ENCODE results near the gene ARSA. TPM values are rescaled to one million over a fixed set of nuclear protein-coding genes. Genes with fewer than 3 reads are reported as not detected.
"Not testable (repeated sequence)": the region's sequence is repeated elsewhere in the genome, so short reads cannot be mapped to it uniquely, and the experiment has no call there.

ARSA gene
- total RNA-seq, 6 experiments from 2014 or later = 28.0 to 35.4 (median 30.6) TPM

GRCh38 chr22:50611341-50612060, 16.5 kb downstream of the ARSA start:
- no peak for DNase-seq
- H3K27me3 Mint-ChIP-seq (ENCODE audit: insufficient read depth) = peaks cover 39% of the 10 kb centered on the region
- H3K4me3 Mint-ChIP-seq = no peak overlapping the region
- TF ChIP-seq CTCF (IDR thresholded peaks at IDR 0.05) = no peak
- H3K27ac Mint-ChIP-seq = no peak overlapping the region
- H3K36me3 Mint-ChIP-seq (ENCODE audit: low read depth) = no peaks in the 10 kb centered on the region
- H3K9me3 Mint-ChIP-seq = no peaks in the 10 kb centered on the region
- no peaks in the 10 kb centered on the region for H3K4me1 Mint-ChIP-seq (ENCODE audit: low read depth)

GRCh38 chr22:50610581-50610980, 17.4 kb downstream of the ARSA start:
- no peak for TF ChIP-seq CTCF (IDR thresholded peaks at IDR 0.05)
- no peak for DNase-seq
- peaks cover 42% of the 10 kb centered on the region for H3K27me3 Mint-ChIP-seq (ENCODE audit: insufficient read depth)
- H3K4me3 Mint-ChIP-seq = no peak overlapping the region
- no peak overlapping the region for H3K27ac Mint-ChIP-seq
- no peaks in the 10 kb centered on the region for H3K9me3 Mint-ChIP-seq
- no peaks in the 10 kb centered on the region for H3K4me1 Mint-ChIP-seq (ENCODE audit: low read depth)
- no peaks in the 10 kb centered on the region for H3K36me3 Mint-ChIP-seq (ENCODE audit: low read depth)

GRCh38 chr22:50610041-50610451, 17.9 kb downstream of the ARSA start:
- TF ChIP-seq CTCF (IDR thresholded peaks at IDR 0.05) = no peak
- Mint-ChIP-seq H3K27ac (no peak overlapping the region), H3K4me3 (no peak overlapping the region), H3K36me3 (ENCODE audit: low read depth) (no peaks in the 10 kb centered on the region), H3K27me3 (ENCODE audit: insufficient read depth) (peaks cover 43% of the 10 kb centered on the region), H3K4me1 (ENCODE audit: low read depth) (no peaks in the 10 kb centered on the region), H3K9me3 (no peaks in the 10 kb centered on the region)
- DNase-seq = no peak

GRCh38 chr22:50609599-50609998, 18.4 kb downstream of the ARSA start:
- no peaks in the 10 kb centered on the region for H3K9me3 Mint-ChIP-seq
- no peak overlapping the region for H3K4me3 Mint-ChIP-seq
- peaks cover 43% of the 10 kb centered on the region for H3K27me3 Mint-ChIP-seq (ENCODE audit: insufficient read depth)
- DNase-seq = no peak
- no peaks in the 10 kb centered on the region for H3K36me3 Mint-ChIP-seq (ENCODE audit: low read depth)
- no peaks in the 10 kb centered on the region for H3K4me1 Mint-ChIP-seq (ENCODE audit: low read depth)
- TF ChIP-seq CTCF (IDR thresholded peaks at IDR 0.05) = no peak
- no peak overlapping the region for H3K27ac Mint-ChIP-seq

GRCh38 chr22:50608996-50609395, 19.0 kb downstream of the ARSA start:
- H3K4me3 Mint-ChIP-seq = no peak overlapping the region
- DNase-seq = no peak
- no peaks in the 10 kb centered on the region for H3K4me1 Mint-ChIP-seq (ENCODE audit: low read depth)
- no peak overlapping the region for H3K27ac Mint-ChIP-seq
- H3K27me3 Mint-ChIP-seq (ENCODE audit: insufficient read depth) = peaks cover 43% of the 10 kb centered on the region
- no peaks in the 10 kb centered on the region for H3K9me3 Mint-ChIP-seq
- no peak for TF ChIP-seq CTCF (IDR thresholded peaks at IDR 0.05)
- H3K36me3 Mint-ChIP-seq (ENCODE audit: low read depth) = no peaks in the 10 kb centered on the region

DNA sequence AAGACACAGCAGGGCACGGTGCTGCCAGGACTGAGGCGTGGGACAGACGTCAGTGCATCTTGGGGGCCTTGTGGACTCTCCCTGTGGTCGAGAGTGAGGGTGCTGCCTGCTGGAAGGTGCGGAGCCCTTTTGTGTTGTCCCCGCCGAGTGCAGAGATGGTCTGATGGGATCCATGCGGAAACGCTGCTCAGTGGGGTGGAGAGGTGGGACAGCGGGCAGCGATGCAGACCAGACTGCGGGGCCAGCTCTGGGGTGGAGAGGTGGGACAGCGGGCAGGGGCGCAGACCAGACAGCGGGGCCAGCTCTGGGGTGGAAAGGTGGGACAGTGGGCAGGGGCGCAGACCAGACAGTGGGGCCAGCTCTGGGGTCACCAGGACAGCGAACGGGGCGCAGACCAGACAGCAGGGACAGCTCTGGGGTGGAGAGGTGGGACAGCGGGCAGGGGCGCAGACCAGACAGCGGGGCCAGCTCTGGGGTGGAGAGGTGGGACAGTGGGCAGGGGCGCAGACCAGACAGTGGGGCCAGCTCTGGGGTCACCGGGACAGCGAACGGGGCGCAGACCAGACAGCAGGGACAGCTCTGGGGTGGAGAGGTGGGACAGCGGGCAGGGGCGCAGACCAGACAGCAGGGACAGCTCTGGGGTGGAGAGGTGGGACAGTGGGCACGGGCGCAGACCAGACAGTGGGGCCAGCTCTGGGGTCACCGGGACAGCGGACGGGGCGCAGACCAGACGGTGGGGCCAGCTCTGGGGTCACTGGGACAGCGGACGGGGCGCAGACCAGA, 19.7 kb downstream of the ARSA start:
- not testable (repeated sequence) for H3K4me1 Mint-ChIP-seq (ENCODE audit: low read depth); H3K9me3 Mint-ChIP-seq; H3K4me3 Mint-ChIP-seq; H3K36me3 Mint-ChIP-seq (ENCODE audit: low read depth); DNase-seq; H3K27ac Mint-ChIP-seq
- peaks cover 42% of the 10 kb centered on the region for H3K27me3 Mint-ChIP-seq (ENCODE audit: insufficient read depth)

All from HFFc6 (cell line).